ENCODE measurements around the gene ROBO1.

Gene ROBO1

GRCh38 chr3:78825118-78825857 lies 942.5 kb downstream of the ROBO1 start:
- ChIA-PET POLR2A (no interaction called here), CTCF (no interaction called here)
- DNase-seq (ENCODE audit: extremely low spot score), result no peak
- TF ChIP-seq SUZ12 (IDR thresholded peaks at IDR 0.05), result no peak
- no peak for TF ChIP-seq ELF4 (IDR thresholded peaks at IDR 0.05)
- TF ChIP-seq FOXM1 (IDR thresholded peaks at IDR 0.05; ENCODE audit: borderline replicate concordance), result no peak
- TF ChIP-seq TARDBP (IDR thresholded peaks at IDR 0.05), result no peak
- TF ChIP-seq NFRKB (IDR thresholded peaks at IDR 0.05), result no peak
- TF ChIP-seq SP1 (IDR thresholded peaks at IDR 0.05), result no peak
- TF ChIP-seq PKNOX1 (IDR thresholded peaks at IDR 0.05), result no peak
- TF ChIP-seq HDGF (IDR thresholded peaks at IDR 0.05; ENCODE audit: borderline replicate concordance), result no peak
- no peak for TF ChIP-seq FOXA1 (IDR thresholded peaks at IDR 0.05)
- TF ChIP-seq ARNT (IDR thresholded peaks at IDR 0.05), result no peak
- no peak for TF ChIP-seq ZNF384 (IDR thresholded peaks at IDR 0.05)

GRCh38 chr3:78823859-78824258 lies 943.9 kb downstream of the ROBO1 start:
- CTCF ChIA-PET, result no interaction called here
- DNase-seq (ENCODE audit: extremely low spot score), result no peak
- TF ChIP-seq ARNT (IDR thresholded peaks at IDR 0.05) (no peak), FOXK2 (IDR thresholded peaks at IDR 0.05) (no peak), SUZ12 (IDR thresholded peaks at IDR 0.05) (no peak), FOXA1 (IDR thresholded peaks at IDR 0.05) (no peak), PKNOX1 (IDR thresholded peaks at IDR 0.05) (no peak)
- POLR2A ChIA-PET, result no interaction called here

GRCh38 chr3:78823434-78823833 lies 944.4 kb downstream of the ROBO1 start:
- TF ChIP-seq HDGF (IDR thresholded peaks at IDR 0.05; ENCODE audit: borderline replicate concordance) (no peak), FOXA1 (IDR thresholded peaks at IDR 0.05) (no peak), CTBP1 (IDR thresholded peaks at IDR 0.05; ENCODE audit: borderline replicate concordance) (no peak), NFRKB (IDR thresholded peaks at IDR 0.05) (no peak), BHLHE40 (IDR thresholded peaks at IDR 0.05; ENCODE audit: borderline replicate concordance) (no peak), SUZ12 (IDR thresholded peaks at IDR 0.05) (no peak), L3MBTL2 (conservative IDR thresholded peaks at IDR 0.05) (no peak), ARNT (IDR thresholded peaks at IDR 0.05) (no peak), SP1 (IDR thresholded peaks at IDR 0.05) (no peak), FOXM1 (IDR thresholded peaks at IDR 0.05; ENCODE audit: borderline replicate concordance) (no peak)
- ChIA-PET POLR2A (no interaction called here), CTCF (no interaction called here)
- DNase-seq (ENCODE audit: extremely low spot score), result no peak

GRCh38 chr3:78822726-78823125 lies 945.1 kb downstream of the ROBO1 start:
- ChIA-PET POLR2A (no interaction called here), CTCF (no interaction called here)
- TF ChIP-seq ARNT (IDR thresholded peaks at IDR 0.05) (no peak), TARDBP (IDR thresholded peaks at IDR 0.05) (no peak), SP1 (IDR thresholded peaks at IDR 0.05) (no peak), FOXK2 (IDR thresholded peaks at IDR 0.05) (no peak), NFRKB (IDR thresholded peaks at IDR 0.05) (no peak)
- DNase-seq (ENCODE audit: extremely low spot score), result no peak

GRCh38 chr3:78820542-78820941 lies 947.3 kb downstream of the ROBO1 start:
- TF ChIP-seq ARNT (IDR thresholded peaks at IDR 0.05), result no peak
- no peak for TF ChIP-seq HDGF (IDR thresholded peaks at IDR 0.05; ENCODE audit: borderline replicate concordance)
- CTCF ChIA-PET, result no interaction called here
- DNase-seq (ENCODE audit: extremely low spot score), result no peak
- POLR2A ChIA-PET, result interaction anchor here (1.1 kb wide), 1 partner anchor 9 kb away, joined by 3 read pairs; no protein-coding TSS in a partner anchor

GRCh38 chr3:78818161-78818985 lies 949.4 kb downstream of the ROBO1 start:
- CTCF ChIA-PET, result no interaction called here
- DNase-seq (ENCODE audit: extremely low spot score), result no peak
- POLR2A ChIA-PET, result no interaction called here
- TF ChIP-seq BHLHE40 (IDR thresholded peaks at IDR 0.05; ENCODE audit: borderline replicate concordance), result no peak
- TF ChIP-seq CTBP1 (IDR thresholded peaks at IDR 0.05; ENCODE audit: borderline replicate concordance), result no peak
- no peak for TF ChIP-seq FOXM1 (IDR thresholded peaks at IDR 0.05; ENCODE audit: borderline replicate concordance)
- no peak for TF ChIP-seq HDGF (IDR thresholded peaks at IDR 0.05; ENCODE audit: borderline replicate concordance)
- no peak for TF ChIP-seq FOXA1 (IDR thresholded peaks at IDR 0.05)
- TF ChIP-seq L3MBTL2 (conservative IDR thresholded peaks at IDR 0.05), result no peak
- TF ChIP-seq PKNOX1 (IDR thresholded peaks at IDR 0.05), result no peak
- TF ChIP-seq ZNF384 (IDR thresholded peaks at IDR 0.05), result no peak
- no peak for TF ChIP-seq LEF1 (IDR thresholded peaks at IDR 0.05; ENCODE audit: borderline replicate concordance)
- no peak for TF ChIP-seq NFRKB (IDR thresholded peaks at IDR 0.05)
- no peak for TF ChIP-seq FOXK2 (IDR thresholded peaks at IDR 0.05)
- no peak for TF ChIP-seq SP1 (IDR thresholded peaks at IDR 0.05)
- TF ChIP-seq SUZ12 (IDR thresholded peaks at IDR 0.05), result no peak
- TF ChIP-seq TARDBP (IDR thresholded peaks at IDR 0.05), result no peak
- TF ChIP-seq ARNT (IDR thresholded peaks at IDR 0.05), result no peak
- TF ChIP-seq ELF4 (IDR thresholded peaks at IDR 0.05), result no peak
